ENCODE results near the gene MEPE. TPM values are rescaled to one million over a fixed set of nuclear protein-coding genes. Genes with fewer than 3 reads are reported as not detected.
A peak's percentile ranks its signal among the peaks of the same experiment; 100 is the strongest.

The MEPE gene
- total and polyA plus RNA-seq, 4 donors = 0.02 TPM; not detected in 3

DNA sequence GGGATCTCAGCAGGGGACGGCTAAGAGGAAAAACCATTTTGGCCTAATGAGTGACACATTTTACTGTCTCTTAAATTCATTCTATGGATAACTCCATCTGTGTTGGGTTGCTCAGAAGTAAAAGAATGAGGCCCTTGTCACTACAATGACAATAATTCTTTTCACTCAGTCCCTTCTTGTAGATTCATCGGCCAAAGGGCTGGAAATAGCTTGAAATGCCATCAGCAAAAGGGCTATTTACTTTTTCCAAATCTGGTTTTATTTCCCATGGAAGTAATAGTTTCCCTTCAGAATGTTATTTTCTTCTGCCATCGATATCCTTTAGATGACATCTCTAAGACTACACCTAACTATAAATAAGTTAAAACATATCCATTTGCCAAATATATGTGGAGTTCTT lies 7.4 kb downstream of the MEPE start:
- Histone ChIP-seq H3K9ac (ENCODE audit: insufficient read depth in 1 of 2, low read length in 2 of 2) (no peak overlapping the region), H3K27me3 (ENCODE audit: control insufficient read depth in 3 of 3, insufficient read depth in 3 of 3, low read length in 2 of 3) (no peaks in the 10 kb centered on the region), H3K9me3 (ENCODE audit: control insufficient read depth in 4 of 4, insufficient read depth in 3 of 4, low read length in 3 of 4) (peaks cover 0 to 1% (median 0%) of the 10 kb centered on the region in 4 donors), H3K36me3 (ENCODE audit: control insufficient read depth in 4 of 4, insufficient read depth in 4 of 4, low read length in 4 of 4) (no peaks in the 10 kb centered on the region), H3K4me1 (ENCODE audit: control insufficient read depth in 5 of 5, insufficient read depth in 5 of 5, low read length in 5 of 5) (peaks cover 0 to 13% (median 5%) of the 10 kb centered on the region in 5 donors), H3K27ac (ENCODE audit: low read depth in 1 of 2, low read length in 1 of 2) (no peak overlapping the region), H3K4me3 (no peak overlapping the region)
- no peak for ATAC-seq (ENCODE audit: insufficient read depth, low FRiP score)
- WGBS, 2 donors = 89 to 93% methylated on average over 3 of the region's 3 CpGs
- TF ChIP-seq, protein P1, sequence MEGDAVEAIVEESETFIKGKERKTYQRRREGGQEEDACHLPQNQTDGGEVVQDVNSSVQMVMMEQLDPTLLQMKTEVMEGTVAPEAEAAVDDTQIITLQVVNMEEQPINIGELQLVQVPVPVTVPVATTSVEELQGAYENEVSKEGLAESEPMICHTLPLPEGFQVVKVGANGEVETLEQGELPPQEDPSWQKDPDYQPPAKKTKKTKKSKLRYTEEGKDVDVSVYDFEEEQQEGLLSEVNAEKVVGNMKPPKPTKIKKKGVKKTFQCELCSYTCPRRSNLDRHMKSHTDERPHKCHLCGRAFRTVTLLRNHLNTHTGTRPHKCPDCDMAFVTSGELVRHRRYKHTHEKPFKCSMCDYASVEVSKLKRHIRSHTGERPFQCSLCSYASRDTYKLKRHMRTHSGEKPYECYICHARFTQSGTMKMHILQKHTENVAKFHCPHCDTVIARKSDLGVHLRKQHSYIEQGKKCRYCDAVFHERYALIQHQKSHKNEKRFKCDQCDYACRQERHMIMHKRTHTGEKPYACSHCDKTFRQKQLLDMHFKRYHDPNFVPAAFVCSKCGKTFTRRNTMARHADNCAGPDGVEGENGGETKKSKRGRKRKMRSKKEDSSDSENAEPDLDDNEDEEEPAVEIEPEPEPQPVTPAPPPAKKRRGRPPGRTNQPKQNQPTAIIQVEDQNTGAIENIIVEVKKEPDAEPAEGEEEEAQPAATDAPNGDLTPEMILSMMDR (IDR thresholded peaks at IDR 0.05; ENCODE audit: control extremely low read depth, extremely low read depth) = no peak
- no peak for DNase-seq

DNA sequence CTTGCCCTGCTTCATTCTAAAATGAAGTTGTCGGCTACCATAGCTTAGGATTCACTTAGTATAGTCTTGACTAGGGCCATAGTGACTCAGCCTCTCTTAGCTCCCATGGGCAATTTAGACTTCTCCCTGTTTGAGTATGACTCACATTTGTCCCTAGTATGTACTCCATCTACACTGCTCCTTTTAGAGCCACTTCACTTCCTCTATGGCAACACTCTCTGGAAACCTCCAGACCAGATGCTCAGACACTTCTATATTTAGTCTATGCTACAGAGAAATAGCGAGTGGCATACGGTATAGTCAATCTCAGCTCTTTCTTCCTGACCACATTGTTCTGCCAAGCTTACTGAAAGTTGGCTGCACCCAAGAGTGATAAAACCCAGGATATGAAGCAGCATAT lies 11.2 kb downstream of the MEPE start:
- DNase-seq (peak in 2 of 3 donors; percentile 52 to 65), ATAC-seq (ENCODE audit: insufficient read depth, low FRiP score) (peak; percentile 86)
- Histone ChIP-seq H3K4me3 (no peak overlapping the region), H3K4me1 (ENCODE audit: control insufficient read depth in 5 of 5, insufficient read depth in 5 of 5, low read length in 5 of 5) (peaks cover 0 to 12% (median 3%) of the 10 kb centered on the region in 5 donors), H3K27ac (ENCODE audit: low read depth in 1 of 2, low read length in 1 of 2) (peak overlapping the region in 1 of 2 donors; percentile 77), H3K9me3 (ENCODE audit: control insufficient read depth in 4 of 4, insufficient read depth in 3 of 4, low read length in 3 of 4) (no peaks in the 10 kb centered on the region), H3K27me3 (ENCODE audit: control insufficient read depth in 3 of 3, insufficient read depth in 3 of 3, low read length in 2 of 3) (no peaks in the 10 kb centered on the region), H3K36me3 (ENCODE audit: control insufficient read depth in 4 of 4, insufficient read depth in 4 of 4, low read length in 4 of 4) (no peaks in the 10 kb centered on the region), H3K9ac (ENCODE audit: insufficient read depth in 1 of 2, low read length in 2 of 2) (no peak overlapping the region)
- 32 to 36% methylated on average over 3 of the region's 3 CpGs for WGBS, 2 donors
- TF ChIP-seq, protein P1 (IDR thresholded peaks at IDR 0.05; ENCODE audit: control extremely low read depth, extremely low read depth) = no peak

DNA sequence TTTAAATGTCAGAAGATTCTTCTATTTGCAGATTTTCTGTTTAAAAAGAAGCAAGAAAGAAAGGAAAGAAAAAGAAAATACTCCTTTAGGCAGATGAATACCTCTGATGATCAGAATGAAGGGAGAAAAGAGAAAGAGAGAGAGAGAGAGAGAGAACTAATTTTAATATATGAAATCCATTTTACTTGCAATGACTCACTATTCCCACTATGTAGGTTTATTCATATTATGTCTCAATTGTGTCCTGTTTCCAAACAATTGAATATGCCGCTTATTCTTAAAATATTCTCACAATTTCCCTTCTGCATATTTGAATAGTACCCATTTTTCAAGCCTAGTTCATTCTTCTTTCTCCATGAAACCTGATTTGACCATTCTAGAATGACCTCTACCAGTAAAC lies 11.7 kb downstream of the MEPE start:
- Histone ChIP-seq H3K9me3 (ENCODE audit: control insufficient read depth in 4 of 4, insufficient read depth in 3 of 4, low read length in 3 of 4) (no peaks in the 10 kb centered on the region), H3K4me3 (no peak overlapping the region), H3K4me1 (ENCODE audit: control insufficient read depth in 5 of 5, insufficient read depth in 5 of 5, low read length in 5 of 5) (peaks cover 0 to 12% (median 0%) of the 10 kb centered on the region in 5 donors), H3K27ac (ENCODE audit: low read depth in 1 of 2, low read length in 1 of 2) (no peak overlapping the region), H3K36me3 (ENCODE audit: control insufficient read depth in 4 of 4, insufficient read depth in 4 of 4, low read length in 4 of 4) (no peaks in the 10 kb centered on the region), H3K27me3 (ENCODE audit: control insufficient read depth in 3 of 3, insufficient read depth in 3 of 3, low read length in 2 of 3) (no peaks in the 10 kb centered on the region), H3K9ac (ENCODE audit: insufficient read depth in 1 of 2, low read length in 2 of 2) (no peak overlapping the region)
- TF ChIP-seq, protein P1 (IDR thresholded peaks at IDR 0.05; ENCODE audit: control extremely low read depth, extremely low read depth) = no peak
- 78 to 80% methylated on average over 1 of the region's 1 CpG for WGBS, 2 donors
- no peak for ATAC-seq (ENCODE audit: insufficient read depth, low FRiP score)
- DNase-seq = no peak

DNA sequence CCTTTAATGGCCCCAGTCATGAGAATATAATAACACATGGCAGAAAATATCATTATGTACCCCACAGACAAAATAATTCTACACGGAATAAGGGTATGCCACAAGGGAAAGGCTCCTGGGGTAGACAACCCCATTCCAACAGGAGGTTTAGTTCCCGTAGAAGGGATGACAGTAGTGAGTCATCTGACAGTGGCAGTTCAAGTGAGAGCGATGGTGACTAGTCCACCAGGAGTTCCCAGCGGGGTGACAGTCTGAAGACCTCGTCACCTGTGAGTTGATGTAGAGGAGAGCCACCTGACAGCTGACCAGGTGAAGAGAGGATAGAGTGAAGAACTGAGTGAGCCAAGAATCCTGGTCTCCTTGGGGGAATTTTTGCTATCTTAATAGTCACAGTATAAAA lies 13.5 kb downstream of the MEPE start:
- Histone ChIP-seq H3K9me3 (ENCODE audit: control insufficient read depth in 4 of 4, insufficient read depth in 3 of 4, low read length in 3 of 4) (no peaks in the 10 kb centered on the region), H3K4me3 (no peak overlapping the region), H3K27me3 (ENCODE audit: control insufficient read depth in 3 of 3, insufficient read depth in 3 of 3, low read length in 2 of 3) (no peaks in the 10 kb centered on the region), H3K4me1 (ENCODE audit: control insufficient read depth in 5 of 5, insufficient read depth in 5 of 5, low read length in 5 of 5) (peaks cover 0 to 8% (median 0%) of the 10 kb centered on the region in 5 donors), H3K27ac (ENCODE audit: low read depth in 1 of 2, low read length in 1 of 2) (no peak overlapping the region), H3K9ac (ENCODE audit: insufficient read depth in 1 of 2, low read length in 2 of 2) (no peak overlapping the region), H3K36me3 (ENCODE audit: control insufficient read depth in 4 of 4, insufficient read depth in 4 of 4, low read length in 4 of 4) (no peaks in the 10 kb centered on the region)
- TF ChIP-seq, protein P1 (IDR thresholded peaks at IDR 0.05; ENCODE audit: control extremely low read depth, extremely low read depth) = no peak
- 94 to 96% methylated on average over 5 of the region's 5 CpGs for WGBS, 2 donors
- no peak for DNase-seq
- ATAC-seq (ENCODE audit: insufficient read depth, low FRiP score) = no peak

All from lung (tissue), 12 donors.